Endothelial cell of umbilical vein (primary cell): ENCODE results near the gene EDAR. TPM values are rescaled to one million over a fixed set of nuclear protein-coding genes. Genes with fewer than 3 reads are reported as not detected.

Experiments
- BruUV-seq: library from RNA; stranded (reverse); fragments of 400-500 nt; replicated peaks from 2 replicates; lab custom pipeline; 2021; lab: Mats Ljungman, UMichigan
- CTCF ChIA-PET: fragments of 300-600, 350-600 bp; sonication (Branson Sonifier 250); formaldehyde crosslinking; loops from one replicate; lab custom pipeline; 2021; ENCODE audit warnings: antibody characterized with exemption, inconsistent platforms; lab: Charles Lee
- POLR2A ChIA-PET: fragments of 300-600, 350-600 bp; sonication (Branson Sonifier 250); formaldehyde crosslinking; loops from one replicate; lab custom pipeline; 2021; ENCODE audit warnings: antibody characterized with exemption, inconsistent platforms; lab: Charles Lee
- DNase-seq: peaks from one replicate; pipeline ENCODE4 v3.0.0-alpha.2; 2011; ENCODE audit warnings: low read depth, low spot score
- FAIRE-seq: peaks from 2 replicates; lab custom pipeline; 2011; peaks lifted over from hg19 to GRCh38; lab: Jason Lieb, UNC
- H2AFZ ChIP-seq: 2 replicates; pipeline ENCODE4 v1.6.0; 2012; ENCODE audit warnings: low read depth, low read length, control low read depth, inconsistent platforms
- H3K27ac ChIP-seq: 2 replicates; pipeline ENCODE4 v1.5.1; 2011; ENCODE audit warnings: low read depth, mild to moderate bottlenecking, control low read depth, low read length, moderate library complexity; ENCODE audit not compliant: insufficient read depth
- H3K27me3 ChIP-seq, 2 experiments: 2 replicates each; pipeline versions ENCODE4 v1.6.0 to v1.6.1; 2011; ENCODE audit warnings: low read length in 2 of 2, mixed read lengths in 1 of 2; ENCODE audit not compliant: control insufficient read depth in 2 of 2, insufficient read depth in 2 of 2
- H3K36me3 ChIP-seq, 2 experiments: 2 replicates in 1 of 2; 3 replicates in 1 of 2; pipeline ENCODE4 v1.5.1; 2011; ENCODE audit warnings: low read length in 2 of 2, mild to moderate bottlenecking in 1 of 2, moderate library complexity in 1 of 2; ENCODE audit not compliant: control insufficient read depth in 2 of 2, insufficient read depth in 2 of 2; ENCODE audit errors: extremely low read depth in 1 of 2
- H3K4me1 ChIP-seq: 3 replicates; pipeline ENCODE4 v1.5.1; 2011; ENCODE audit warnings: mild to moderate bottlenecking, low read length; ENCODE audit not compliant: control insufficient read depth, insufficient read depth; ENCODE audit errors: extremely low read depth
- H3K4me2 ChIP-seq: 2 replicates; pipeline ENCODE4 v1.6.1; 2011; ENCODE audit warnings: low read length, control low read depth, mixed read lengths; ENCODE audit not compliant: insufficient read depth
- H3K4me3 ChIP-seq, 3 experiments: fragments of 200-600 bp in 1 of 3; sonication (generic), shearing (Covaris generic) in 1 of 3; replicated peaks in 1 of 3; 2 replicates each; pipeline ENCODE4 v1.5.1; 2011 to 2016; ENCODE audit warnings: control low read depth in 3 of 3, low read length in 3 of 3, mild to moderate bottlenecking in 2 of 3, inconsistent platforms in 1 of 3, low read depth in 1 of 3, moderate library complexity in 1 of 3; ENCODE audit not compliant: insufficient read depth in 1 of 3
- H3K79me2 ChIP-seq: 2 replicates; pipeline ENCODE4 v1.6.0; 2012; ENCODE audit warnings: low read length, inconsistent platforms; ENCODE audit not compliant: control insufficient read depth, insufficient read depth
- H3K9ac ChIP-seq: replicated peaks from 2 replicates; pipeline ENCODE3; 2011; ENCODE audit warnings: low read length, control low read depth; ENCODE audit not compliant: insufficient read depth; ENCODE audit errors: extremely low read depth
- H3K9me1 ChIP-seq: replicated peaks from 3 replicates; pipeline ENCODE4 v1.6.0; 2011; ENCODE audit warnings: mild to moderate bottlenecking, low read length; ENCODE audit not compliant: control insufficient read depth, insufficient read depth; ENCODE audit errors: extremely low read depth
- H3K9me3 ChIP-seq: replicated peaks from 2 replicates; pipeline ENCODE4 v1.5.1; 2012; ENCODE audit warnings: low read length, inconsistent platforms; ENCODE audit not compliant: control insufficient read depth, insufficient read depth
- H4K20me1 ChIP-seq: replicated peaks from 2 replicates; pipeline ENCODE3; 2011; ENCODE audit warnings: mild to moderate bottlenecking, low read length; ENCODE audit not compliant: control insufficient read depth, insufficient read depth; ENCODE audit errors: extremely low read depth
- CTCF ChIP-seq, 2 donors: IDR thresholded peaks; 1 replicate in 1 of 2; 2 replicates in 1 of 2; pipeline ENCODE4 v1.5.1; 2011; ENCODE audit warnings: low read length in 2 of 2, mild to moderate bottlenecking in 2 of 2, moderate library complexity in 2 of 2, control low read depth in 1 of 2, inconsistent platforms in 1 of 2, low read depth in 1 of 2; ENCODE audit not compliant: insufficient read depth in 1 of 2; ENCODE audit errors: extremely low read depth in 1 of 2
- EZH2 ChIP-seq: IDR thresholded peaks from 2 replicates; pipeline ENCODE4 v1.6.1; 2012; ENCODE audit warnings: borderline replicate concordance, low read depth, mild to moderate bottlenecking, moderate library complexity, low read length, inconsistent platforms; ENCODE audit not compliant: severe bottlenecking
- FOS ChIP-seq: IDR thresholded peaks from 2 replicates; pipeline ENCODE4 v1.6.1; 2011; ENCODE audit warnings: mild to moderate bottlenecking, low read length, moderate library complexity, borderline replicate concordance; ENCODE audit not compliant: insufficient read depth
- GATA2 ChIP-seq: IDR thresholded peaks from 2 replicates; pipeline ENCODE4 v1.7.0; 2011; ENCODE audit warnings: low read depth, mild to moderate bottlenecking, moderate library complexity, mixed read lengths, low read length; ENCODE audit not compliant: insufficient read length, insufficient read depth
- JUN ChIP-seq: IDR thresholded peaks from 2 replicates; pipeline ENCODE4 v1.6.1; 2011; ENCODE audit warnings: borderline replicate concordance, low read depth; ENCODE audit not compliant: insufficient read length, insufficient read depth
- MAX ChIP-seq: IDR thresholded peaks from 2 replicates; pipeline ENCODE4 v1.6.1; 2011; ENCODE audit not compliant: insufficient read depth, insufficient read length
- MYC ChIP-seq: IDR thresholded peaks from one replicate; pipeline ENCODE4 v1.6.1; 2011; ENCODE audit warnings: mild to moderate bottlenecking, low read depth, low read length
- POLR2A ChIP-seq: IDR thresholded peaks from 2 replicates; pipeline ENCODE4 v1.6.1; 2012; ENCODE audit warnings: low read depth, mild to moderate bottlenecking, control low read depth, low read length
- POLR2AphosphoS5 ChIP-seq: IDR thresholded peaks from 2 replicates; pipeline ENCODE4 v1.6.1; 2012; ENCODE audit warnings: low read depth, mild to moderate bottlenecking, control low read depth, low read length, moderate library complexity; ENCODE audit not compliant: insufficient read depth
- dilution Hi-C: fragments of 300-500 bp; cut with MboI; formaldehyde crosslinking; loops from one replicate; pipeline ENCODE4 v1.15.0; 2019; ENCODE audit warnings: low sequenced_read_pairs; ENCODE audit not compliant: extremely low pct_ligation_motif_present
- intact Hi-C: fragments of 100-400 bp; cut with micrococcal nuclease; formaldehyde crosslinking; loops from one replicate; pipeline ENCODE4 v1.10.0; 2022
- polyA plus RNA-seq, 4 experiments: library from polyadenylated mRNA; depleted of rRNA in 3 of 4; stranded (reverse) in 3 of 4; unstranded in 1 of 4; fragments of >200 nt; gene quantifications; 2 replicates each; pipeline versions ENCODE4 v1.2.1 to v1.2.3, GENCODE V29; 2011 to 2012; ENCODE audit warnings: missing spikeins in 1 of 4
- total RNA-seq: library from RNA; stranded (reverse); gene quantifications from 2 replicates; pipeline ENCODE4 v1.2.3, GENCODE V29; 2021

The EDAR gene
- total and polyA plus RNA-seq, 2 donors (not counting 3 experiments of a cell fraction or from before 2014, with no cell fraction given), result not detected

GRCh38 chr2:108974674-108975073 lies 14.3 kb downstream of the EDAR start:
- no peak for FAIRE-seq
- intact Hi-C loops (no loop called here), dilution Hi-C loops (no loop called here)
- CTCF ChIA-PET, result no interaction called here
- POLR2A ChIA-PET, result no interaction called here
- Histone ChIP-seq H3K9ac (no peak overlapping the region), H3K36me3 (no peaks in the 10 kb centered on the region), H3K4me3 (no peak overlapping the region), H3K4me1 (no peaks in the 10 kb centered on the region), H2AFZ (no peak overlapping the region), H3K27ac (no peak overlapping the region), H3K9me3 (no peaks in the 10 kb centered on the region), H3K4me2 (no peak overlapping the region), H3K27me3 (peaks cover 15% of the 10 kb centered on the region in 2 experiments), H3K79me2 (no peaks in the 10 kb centered on the region), H4K20me1 (no peaks in the 10 kb centered on the region), H3K9me1 (no peaks in the 10 kb centered on the region)
- DNase-seq, result no peak
- no peak for TF ChIP-seq MAX
- TF ChIP-seq GATA2, result no peak
- TF ChIP-seq CTCF (IDR thresholded peaks at IDR 0.05; ENCODE audit: extremely low read depth in 1 of 2, insufficient read depth in 1 of 2, low read depth in 1 of 2, low read length in 2 of 2), result no peak
- no peak for TF ChIP-seq JUN
- TF ChIP-seq MYC, result no peak
- TF ChIP-seq FOS, result no peak
- TF ChIP-seq EZH2, result no peak
- no peak for TF ChIP-seq POLR2AphosphoS5
- no peak for TF ChIP-seq POLR2A
- no TSS peak for BruUV-seq
